ENCODE data around the gene STON2. TPM values are rescaled to one million over a fixed set of nuclear protein-coding genes. Genes with fewer than 3 reads are reported as not detected.
A peak's percentile ranks its signal among the peaks of the same experiment; 100 is the strongest.

STON2 gene
- total and polyA plus RNA-seq, 9 donors, result 9.0 to 34.5 (median 12.1) TPM

GRCh38 chr14:81273961-81274575 is 126.1 kb downstream of the STON2 start:
- peaks cover 12% of the 10 kb centered on the region for H3K4me1 ChIP-seq (ENCODE audit: control insufficient read depth, insufficient read depth, low read length)
- no peaks in the 10 kb centered on the region for H3K9me3 ChIP-seq (replicated peaks; ENCODE audit: control insufficient read depth, low read depth, low read length)
- peaks cover 26% of the 10 kb centered on the region for H3K36me3 ChIP-seq (ENCODE audit: control insufficient read depth, insufficient read depth, low read length)
- DNase-seq, result peak; percentile 68
- WGBS (ENCODE audit: insufficient coverage), result 85% methylated on average over 2 of the region's 3 CpGs
- peak overlapping the region; percentile 9 for H3K27ac ChIP-seq (ENCODE audit: low read length)
- no peaks in the 10 kb centered on the region for H3K27me3 ChIP-seq (ENCODE audit: control insufficient read depth, insufficient read depth, low read length)
- no peak overlapping the region for H3K4me3 ChIP-seq (ENCODE audit: low read length)

DNA sequence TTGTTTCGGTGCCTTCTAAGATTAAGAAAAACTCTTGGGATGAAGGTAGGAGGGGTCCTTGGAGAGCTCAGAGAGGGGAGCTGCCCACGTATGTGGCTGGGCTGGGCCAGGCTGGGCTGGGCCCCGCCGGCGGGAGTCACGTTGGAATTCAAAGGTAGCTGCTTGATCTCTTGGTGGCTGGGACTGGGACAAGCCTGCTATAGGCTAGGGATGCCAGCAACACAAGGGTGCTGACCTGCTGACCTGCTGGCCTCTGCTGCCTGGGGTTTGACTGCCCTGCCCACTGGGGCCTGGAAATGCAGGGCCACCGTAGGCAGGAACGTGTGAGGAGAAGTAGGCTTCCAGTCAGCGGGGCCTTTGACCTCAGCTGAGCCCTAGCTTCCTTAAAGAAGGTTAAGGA is 126.6 kb downstream of the STON2 start:
- Histone ChIP-seq H3K4me3 (ENCODE audit: low read length) (no peak overlapping the region), H3K36me3 (ENCODE audit: control insufficient read depth, insufficient read depth, low read length) (peaks cover 26% of the 10 kb centered on the region), H3K4me1 (ENCODE audit: control insufficient read depth, insufficient read depth, low read length) (peaks cover 12% of the 10 kb centered on the region), H3K27ac (ENCODE audit: low read length) (no peak overlapping the region), H3K27me3 (ENCODE audit: control insufficient read depth, insufficient read depth, low read length) (no peaks in the 10 kb centered on the region), H3K9me3 (replicated peaks; ENCODE audit: control insufficient read depth, low read depth, low read length) (no peaks in the 10 kb centered on the region)
- DNase-seq, result no peak
- 59% methylated on average over 6 of the region's 9 CpGs for WGBS (ENCODE audit: insufficient coverage)

- H3K36me3 ChIP-seq (ENCODE audit: control insufficient read depth, insufficient read depth, low read length), result peaks cover 20% of the 10 kb centered on the region
- H3K27ac ChIP-seq (ENCODE audit: low read length), result no peak overlapping the region
- peaks cover 12% of the 10 kb centered on the region for H3K4me1 ChIP-seq (ENCODE audit: control insufficient read depth, insufficient read depth, low read length)
- no peaks in the 10 kb centered on the region for H3K9me3 ChIP-seq (replicated peaks; ENCODE audit: control insufficient read depth, low read depth, low read length)
- WGBS (ENCODE audit: insufficient coverage), result no CpG with 5 or more reads among the region's 2 CpGs
- no peaks in the 10 kb centered on the region for H3K27me3 ChIP-seq (ENCODE audit: control insufficient read depth, insufficient read depth, low read length)
- DNase-seq, result peak; percentile 65
- H3K4me3 ChIP-seq (ENCODE audit: low read length), result no peak overlapping the region
These were observed 127.8 kb downstream of the STON2 start for GRCh38 chr14:81272317-81272716.

DNA sequence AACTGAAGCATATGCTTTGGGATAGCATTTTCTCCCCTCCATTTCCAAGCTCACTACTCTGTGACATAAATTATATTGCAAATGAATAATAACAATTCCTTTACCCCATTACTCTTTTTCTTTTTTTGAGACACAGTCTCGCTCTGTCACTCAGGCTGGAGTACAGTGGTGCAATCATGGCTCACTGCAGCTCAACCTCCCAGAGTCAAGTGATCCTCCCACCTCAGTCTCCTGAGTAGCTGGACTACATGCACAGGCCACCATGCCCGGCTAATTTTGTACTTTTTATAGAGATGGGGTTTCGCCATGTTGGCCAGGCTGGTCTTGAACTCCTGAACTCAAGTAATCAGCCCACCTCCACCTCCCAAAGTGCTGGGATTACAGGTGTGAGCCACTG is 130.1 kb downstream of the STON2 start:
- no peak for DNase-seq
- Histone ChIP-seq H3K36me3 (ENCODE audit: control insufficient read depth, insufficient read depth, low read length) (peaks cover 12% of the 10 kb centered on the region), H3K27me3 (ENCODE audit: control insufficient read depth, insufficient read depth, low read length) (no peaks in the 10 kb centered on the region), H3K4me3 (ENCODE audit: low read length) (no peak overlapping the region), H3K27ac (ENCODE audit: low read length) (no peak overlapping the region), H3K4me1 (ENCODE audit: control insufficient read depth, insufficient read depth, low read length) (peaks cover 6% of the 10 kb centered on the region), H3K9me3 (replicated peaks; ENCODE audit: control insufficient read depth, low read depth, low read length) (no peaks in the 10 kb centered on the region)
- no CpG with 5 or more reads among the region's 3 CpGs for WGBS (ENCODE audit: insufficient coverage)

GRCh38 chr14:81269100-81269978 is 130.8 kb downstream of the STON2 start:
- DNase-seq, result peak; percentile 83
- 10% methylated on average over 2 of the region's 7 CpGs for whole genome bisulfite sequencing (ENCODE audit: insufficient coverage)
- no peaks in the 10 kb centered on the region for H3K9me3 ChIP-seq (replicated peaks; ENCODE audit: control insufficient read depth, low read depth, low read length)
- H3K27ac ChIP-seq (ENCODE audit: low read length), result no peak overlapping the region
- H3K4me1 ChIP-seq (ENCODE audit: control insufficient read depth, insufficient read depth, low read length), result peaks cover 6% of the 10 kb centered on the region
- H3K27me3 ChIP-seq (ENCODE audit: control insufficient read depth, insufficient read depth, low read length), result no peaks in the 10 kb centered on the region
- no peak overlapping the region for H3K4me3 ChIP-seq (ENCODE audit: low read length)
- peaks cover 12% of the 10 kb centered on the region for H3K36me3 ChIP-seq (ENCODE audit: control insufficient read depth, insufficient read depth, low read length)

DNA sequence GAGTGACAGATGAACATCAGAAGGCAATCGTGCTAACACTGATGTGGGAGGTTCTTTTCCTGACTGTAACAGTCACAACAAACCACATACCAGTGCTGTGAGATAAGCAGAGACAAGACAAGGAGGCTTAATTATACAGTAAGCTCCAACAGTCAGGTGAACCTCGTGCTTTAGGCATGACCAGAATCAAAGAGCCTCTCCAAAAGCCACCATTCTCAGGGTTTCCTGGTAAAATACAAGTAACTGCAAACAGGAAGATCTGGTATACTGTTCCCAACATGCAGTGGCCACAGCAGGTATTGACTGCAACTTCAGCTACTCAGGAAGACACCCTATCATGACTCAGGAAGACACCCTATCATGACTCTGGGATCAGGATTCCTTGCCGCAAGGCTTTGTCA is 132.1 kb downstream of the STON2 start:
- H3K4me3 ChIP-seq (ENCODE audit: low read length), result no peak overlapping the region
- H3K27me3 ChIP-seq (ENCODE audit: control insufficient read depth, insufficient read depth, low read length), result no peaks in the 10 kb centered on the region
- no peaks in the 10 kb centered on the region for H3K4me1 ChIP-seq (ENCODE audit: control insufficient read depth, insufficient read depth, low read length)
- peaks cover 12% of the 10 kb centered on the region for H3K36me3 ChIP-seq (ENCODE audit: control insufficient read depth, insufficient read depth, low read length)
- DNase-seq, result no peak
- no peak overlapping the region for H3K27ac ChIP-seq (ENCODE audit: low read length)
- H3K9me3 ChIP-seq (replicated peaks; ENCODE audit: control insufficient read depth, low read depth, low read length), result no peaks in the 10 kb centered on the region
- 88% methylated on average over 2 of the region's 3 CpGs for WGBS (ENCODE audit: insufficient coverage)

DNA sequence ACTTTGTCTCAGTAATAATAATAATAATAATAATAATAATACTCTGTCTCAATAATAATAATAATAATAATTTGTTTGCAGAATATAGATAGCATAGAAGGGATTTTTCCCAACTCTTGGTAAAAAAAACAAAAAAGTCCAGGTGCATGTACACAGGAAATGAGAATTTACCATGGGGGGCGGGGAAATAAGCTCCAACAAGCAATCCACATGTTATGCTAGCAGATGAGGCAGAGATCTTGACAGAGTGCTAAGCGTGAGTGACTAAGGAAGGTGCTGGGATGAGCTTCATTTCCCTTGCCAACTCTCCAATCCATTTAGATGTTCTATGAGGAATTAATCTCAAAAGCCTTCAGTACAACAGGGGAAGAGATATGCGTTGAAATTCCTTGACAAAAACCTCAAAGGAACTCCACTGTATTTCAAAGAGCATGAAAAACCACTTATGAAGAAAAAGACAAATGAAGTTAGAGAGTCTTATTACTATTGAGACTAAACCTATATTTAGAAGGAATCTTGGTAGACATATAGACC is 134.4 kb downstream of the STON2 start:
- H3K27ac ChIP-seq (ENCODE audit: low read length), result no peak overlapping the region
- H3K9me3 ChIP-seq (replicated peaks; ENCODE audit: control insufficient read depth, low read depth, low read length), result no peaks in the 10 kb centered on the region
- no peak overlapping the region for H3K4me3 ChIP-seq (ENCODE audit: low read length)
- DNase-seq, result no peak
- H3K4me1 ChIP-seq (ENCODE audit: control insufficient read depth, insufficient read depth, low read length), result peaks cover 3% of the 10 kb centered on the region
- WGBS (ENCODE audit: insufficient coverage), result no CpG with 5 or more reads among the region's 3 CpGs
- H3K36me3 ChIP-seq (ENCODE audit: control insufficient read depth, insufficient read depth, low read length), result peaks cover 12% of the 10 kb centered on the region
- H3K27me3 ChIP-seq (ENCODE audit: control insufficient read depth, insufficient read depth, low read length), result no peaks in the 10 kb centered on the region

DNA sequence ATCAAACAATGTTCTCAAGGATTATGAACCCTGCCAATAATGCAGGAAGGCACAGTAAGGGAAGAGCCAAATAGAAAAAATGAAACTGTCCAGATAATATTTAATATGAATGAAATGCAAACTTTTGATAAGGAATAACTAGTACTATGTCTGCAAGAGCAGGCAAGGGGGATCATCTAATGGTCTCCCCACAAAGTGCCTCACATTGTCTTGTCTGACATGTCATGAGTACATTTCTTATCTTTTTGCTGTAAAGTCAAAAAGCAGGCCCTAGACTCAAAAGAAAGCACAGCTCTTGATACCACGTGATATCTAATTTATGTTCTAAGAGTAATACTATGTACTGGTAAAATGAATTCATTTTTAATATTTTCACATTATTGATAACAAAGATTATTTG is 135.5 kb downstream of the STON2 start:
- Histone ChIP-seq H3K36me3 (ENCODE audit: control insufficient read depth, insufficient read depth, low read length) (peaks cover 8% of the 10 kb centered on the region), H3K27me3 (ENCODE audit: control insufficient read depth, insufficient read depth, low read length) (no peaks in the 10 kb centered on the region), H3K9me3 (replicated peaks; ENCODE audit: control insufficient read depth, low read depth, low read length) (no peaks in the 10 kb centered on the region), H3K27ac (ENCODE audit: low read length) (no peak overlapping the region), H3K4me3 (ENCODE audit: low read length) (no peak overlapping the region), H3K4me1 (ENCODE audit: control insufficient read depth, insufficient read depth, low read length) (peaks cover 3% of the 10 kb centered on the region)
- no peak for DNase-seq
- WGBS (ENCODE audit: insufficient coverage), result no CpG with 5 or more reads among the region's 1 CpG

GRCh38 chr14:81263777-81264410 is 136.2 kb downstream of the STON2 start:
- Histone ChIP-seq H3K4me1 (ENCODE audit: control insufficient read depth, insufficient read depth, low read length) (peaks cover 3% of the 10 kb centered on the region), H3K27me3 (ENCODE audit: control insufficient read depth, insufficient read depth, low read length) (no peaks in the 10 kb centered on the region), H3K9me3 (replicated peaks; ENCODE audit: control insufficient read depth, low read depth, low read length) (no peaks in the 10 kb centered on the region), H3K27ac (ENCODE audit: low read length) (no peak overlapping the region), H3K4me3 (ENCODE audit: low read length) (no peak overlapping the region), H3K36me3 (ENCODE audit: control insufficient read depth, insufficient read depth, low read length) (peaks cover 12% of the 10 kb centered on the region)
- 91% methylated on average over 3 of the region's 4 CpGs for WGBS (ENCODE audit: insufficient coverage)
- no peak for DNase-seq

GRCh38 chr14:81261176-81261575 is 138.9 kb downstream of the STON2 start:
- no peak overlapping the region for H3K4me3 ChIP-seq (ENCODE audit: low read length)
- no peaks in the 10 kb centered on the region for H3K27me3 ChIP-seq (ENCODE audit: control insufficient read depth, insufficient read depth, low read length)
- H3K36me3 ChIP-seq (ENCODE audit: control insufficient read depth, insufficient read depth, low read length), result peaks cover 6% of the 10 kb centered on the region
- peak; percentile 71 for DNase-seq
- no peak overlapping the region for H3K27ac ChIP-seq (ENCODE audit: low read length)
- H3K9me3 ChIP-seq (replicated peaks; ENCODE audit: control insufficient read depth, low read depth, low read length), result no peaks in the 10 kb centered on the region
- no CpG with 5 or more reads among the region's 3 CpGs for whole genome bisulfite sequencing (ENCODE audit: insufficient coverage)
- peaks cover 3% of the 10 kb centered on the region for H3K4me1 ChIP-seq (ENCODE audit: control insufficient read depth, insufficient read depth, low read length)

Measured in muscle of leg (tissue), 11 donors.